ENCODE data around the gene NKAIN2.

Gene NKAIN2

GRCh38 chr6:123802697-123803503 is 765 bp upstream of the NKAIN2 start (continued):
- TF ChIP-seq ZNF426 (tag by site-specific recombination; IDR thresholded peaks at IDR 0.05) (no peak), ZNF585B (tag by site-specific recombination; IDR thresholded peaks at IDR 0.05) (no peak), ZBTB10 (tag by site-specific recombination; IDR thresholded peaks at IDR 0.05) (peak; percentile 83), KLF9 (tag by site-specific recombination; IDR thresholded peaks at IDR 0.05; ENCODE audit: low read depth) (0 out of 2 replicates have a peak, but pooled peaks have one; percentile 52), YY2 (tag by site-specific recombination; IDR thresholded peaks at IDR 0.05) (no peak), OSR2 (tag by site-specific recombination; IDR thresholded peaks at IDR 0.05) (0 out of 2 replicates have a peak, but pooled peaks have one; percentile 20), ZNF280D (tag by site-specific recombination; IDR thresholded peaks at IDR 0.05) (no peak), ZNF785 (tag by site-specific recombination; IDR thresholded peaks at IDR 0.05) (peak; percentile 41; the same call in 1 of the 2 replicates), ZNF530 (tag by site-specific recombination; IDR thresholded peaks at IDR 0.05; ENCODE audit: low read depth) (no peak), ZSCAN18 (tag by site-specific recombination; IDR thresholded peaks at IDR 0.05) (0 out of 2 replicates have a peak, but pooled peaks have one; percentile 7), ZNF302 (tag by site-specific recombination; IDR thresholded peaks at IDR 0.05; ENCODE audit: low read depth) (no peak), ZBTB7A (tag by site-specific recombination; IDR thresholded peaks at IDR 0.05; ENCODE audit: low read depth) (no peak), ZNF600 (tag by site-specific recombination; IDR thresholded peaks at IDR 0.05) (peak; percentile 79), IKZF3 (tag by site-specific recombination; IDR thresholded peaks at IDR 0.05) (peak; percentile 71), ZEB2 (tag by site-specific recombination; IDR thresholded peaks at IDR 0.05) (peak; percentile 90), ZNF629 (tag by site-specific recombination; IDR thresholded peaks at IDR 0.05) (peak; percentile 38; the same call in 1 of the 2 replicates), ZNF664 (tag by site-specific recombination; IDR thresholded peaks at IDR 0.05) (no peak), ZNF169 (tag by site-specific recombination; IDR thresholded peaks at IDR 0.05) (no peak), ZNF26 (tag by site-specific recombination; IDR thresholded peaks at IDR 0.05) (no peak), ZNF146 (tag by site-specific recombination; IDR thresholded peaks at IDR 0.05) (no peak), ZNF791 (tag by site-specific recombination; IDR thresholded peaks at IDR 0.05) (no peak), ZNF544 (tag by site-specific recombination; IDR thresholded peaks at IDR 0.05) (no peak), BCL11A (tag by site-specific recombination; IDR thresholded peaks at IDR 0.05; ENCODE audit: low read depth) (no peak), ZNF658 (tag by site-specific recombination; IDR thresholded peaks at IDR 0.05) (no peak), ZBTB44 (tag by site-specific recombination; IDR thresholded peaks at IDR 0.05) (peak; percentile 51; the same call in 1 of the 2 replicates), ZFP37 (tag by site-specific recombination; IDR thresholded peaks at IDR 0.05) (0 out of 2 replicates have a peak, but pooled peaks have one; percentile 61), ZNF23 (tag by site-specific recombination; IDR thresholded peaks at IDR 0.05; ENCODE audit: borderline replicate concordance) (no peak), ZNF560 (tag by site-specific recombination; IDR thresholded peaks at IDR 0.05; ENCODE audit: borderline replicate concordance) (no peak), ZNF174 (tag by site-specific recombination; IDR thresholded peaks at IDR 0.05) (no peak), ZBTB17 (tag by site-specific recombination; IDR thresholded peaks at IDR 0.05) (peak; percentile 88)
